GM12801 (cell line): ENCODE data around the gene VEZT.

Experiments
- TF ChIP-seq, protein P1 (sequence below): IDR thresholded peaks from one replicate; pipeline ENCODE4 v1.5.1; 2011; ENCODE audit warnings: control low read depth; ENCODE audit not compliant: insufficient read length; ENCODE audit errors: extremely low read depth

VEZT gene

GRCh38 chr12:95319694-95320331, 102.2 kb downstream of the VEZT start:
- TF ChIP-seq, protein P1, sequence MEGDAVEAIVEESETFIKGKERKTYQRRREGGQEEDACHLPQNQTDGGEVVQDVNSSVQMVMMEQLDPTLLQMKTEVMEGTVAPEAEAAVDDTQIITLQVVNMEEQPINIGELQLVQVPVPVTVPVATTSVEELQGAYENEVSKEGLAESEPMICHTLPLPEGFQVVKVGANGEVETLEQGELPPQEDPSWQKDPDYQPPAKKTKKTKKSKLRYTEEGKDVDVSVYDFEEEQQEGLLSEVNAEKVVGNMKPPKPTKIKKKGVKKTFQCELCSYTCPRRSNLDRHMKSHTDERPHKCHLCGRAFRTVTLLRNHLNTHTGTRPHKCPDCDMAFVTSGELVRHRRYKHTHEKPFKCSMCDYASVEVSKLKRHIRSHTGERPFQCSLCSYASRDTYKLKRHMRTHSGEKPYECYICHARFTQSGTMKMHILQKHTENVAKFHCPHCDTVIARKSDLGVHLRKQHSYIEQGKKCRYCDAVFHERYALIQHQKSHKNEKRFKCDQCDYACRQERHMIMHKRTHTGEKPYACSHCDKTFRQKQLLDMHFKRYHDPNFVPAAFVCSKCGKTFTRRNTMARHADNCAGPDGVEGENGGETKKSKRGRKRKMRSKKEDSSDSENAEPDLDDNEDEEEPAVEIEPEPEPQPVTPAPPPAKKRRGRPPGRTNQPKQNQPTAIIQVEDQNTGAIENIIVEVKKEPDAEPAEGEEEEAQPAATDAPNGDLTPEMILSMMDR: no peak

- TF ChIP-seq, protein P1: no peak
Observed at GRCh38 chr12:95321516-95322246, 104.1 kb downstream of the VEZT start.

GRCh38 chr12:95322326-95322725, 104.7 kb downstream of the VEZT start:
- TF ChIP-seq, protein P1: no peak

DNA sequence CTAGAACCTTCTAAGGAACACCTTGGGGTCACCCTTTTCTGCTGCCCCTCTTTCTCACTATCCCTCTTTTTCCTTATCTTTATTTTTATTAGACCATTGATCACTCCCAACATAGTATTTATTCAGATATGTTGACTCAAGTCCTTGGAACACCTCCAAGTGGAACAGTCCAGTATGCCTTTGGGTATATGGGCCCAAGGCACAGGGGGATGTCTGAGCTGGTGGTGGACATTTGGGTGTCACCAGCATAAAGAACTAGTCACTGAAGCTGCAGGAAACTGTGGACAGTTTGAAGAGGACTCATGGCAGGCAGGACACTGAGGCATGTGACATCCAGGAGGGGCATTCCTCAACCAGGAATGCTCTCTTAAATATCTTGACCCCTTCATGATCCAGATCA, 105.6 kb downstream of the VEZT start:
- TF ChIP-seq, protein P1: no peak

DNA sequence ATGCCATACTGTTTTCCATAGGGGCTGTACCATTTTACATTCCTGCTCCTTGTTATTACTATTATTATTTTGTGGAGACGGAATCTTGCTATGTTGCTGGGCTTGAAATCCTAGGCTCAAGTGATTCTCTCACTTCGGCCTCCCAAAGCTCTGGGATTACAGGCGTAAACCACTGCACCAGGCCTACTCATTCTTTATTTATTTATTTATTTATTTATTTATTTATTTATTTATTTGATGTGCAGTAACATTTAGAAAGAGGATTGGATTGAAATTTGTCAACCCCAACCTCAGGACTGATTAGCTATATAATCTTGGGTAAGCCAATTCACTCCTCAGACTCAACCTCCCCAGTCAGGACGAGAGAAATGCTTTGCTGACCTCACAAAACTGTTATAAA, 107.9 kb downstream of the VEZT start:
- TF ChIP-seq, protein P1: no peak

GRCh38 chr12:95326445-95326844, 108.8 kb downstream of the VEZT start:
- TF ChIP-seq, protein P1: no peak

DNA sequence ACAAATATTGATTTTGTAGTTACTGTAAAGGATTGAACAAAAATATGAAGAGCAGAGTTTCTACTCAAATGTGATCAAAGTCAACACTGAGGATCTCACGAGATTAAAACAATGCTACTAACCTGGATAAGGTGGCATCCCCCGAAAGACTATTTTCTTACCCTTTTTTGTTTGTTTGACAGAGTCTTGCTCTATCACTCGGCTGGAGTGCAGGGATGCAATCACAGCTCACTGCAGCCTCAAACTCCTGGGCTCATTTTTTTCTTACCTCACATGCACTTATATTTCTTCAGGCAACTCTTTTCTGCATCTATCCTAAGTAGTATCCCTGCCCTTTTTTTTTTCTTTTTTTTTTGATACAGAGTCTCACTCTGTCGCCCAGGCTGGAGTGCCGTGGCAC, 109.2 kb downstream of the VEZT start:
- TF ChIP-seq, protein P1: no peak
